22Rv1 (cell line): ENCODE data around the gene SMIM22.

Experiments
- H3K27ac ChIP-seq: fragments of 450-650 bp; 2 replicates; pipeline ENCODE4 v1.5.1; 2017
- CTCF ChIP-seq: fragments of 450-650 bp; IDR thresholded peaks from 2 replicates; pipeline ENCODE4 v1.5.1; 2017; ENCODE audit warnings: mild to moderate bottlenecking
- ZFX ChIP-seq: fragments of 450-650 bp; IDR thresholded peaks from 2 replicates; pipeline ENCODE4 v1.6.1; 2017; ENCODE audit warnings: antibody characterized with exemption, borderline replicate concordance

SMIM22 gene

GRCh38 chr16:4788910-4789309, 6.3 kb upstream of the SMIM22 start:
- TF ChIP-seq ZFX (no peak), CTCF (no peak)
- H3K27ac ChIP-seq, result peak overlapping the region; percentile 29; the same call in 1 of the 2 replicates

- TF ChIP-seq ZFX (no peak), CTCF (no peak)
- no peak overlapping the region for H3K27ac ChIP-seq
Measured at GRCh38 chr16:4790261-4790660, 4.9 kb upstream of the SMIM22 start.

GRCh38 chr16:4790871-4791270, 4.3 kb upstream of the SMIM22 start:
- no peak for TF ChIP-seq CTCF
- no peak for TF ChIP-seq ZFX
- H3K27ac ChIP-seq, result no peak overlapping the region

GRCh38 chr16:4792951-4793513, 2.1 kb upstream of the SMIM22 start:
- no peak overlapping the region for H3K27ac ChIP-seq
- TF ChIP-seq CTCF (no peak), ZFX (no peak)

- TF ChIP-seq CTCF (no peak), ZFX (no peak)
- no peak overlapping the region for H3K27ac ChIP-seq
Measured at GRCh38 chr16:4795828-4796572, 831 bp downstream of the SMIM22 start.

- H3K27ac ChIP-seq, result no peak overlapping the region
- TF ChIP-seq ZFX, result no peak
- no peak for TF ChIP-seq CTCF
Measured at GRCh38 chr16:4796982-4797804, 2.0 kb downstream of the SMIM22 start.
